Choroid plexus epithelial cell (primary cell): ENCODE results near the gene PDCD4.

Source experiments
- DNase-seq: peaks from one replicate; pipeline ENCODE4 v3.0.0-alpha.2; 2010; ENCODE audit warnings: low read depth
- H3K4me3 ChIP-seq: 2 replicates; pipeline ENCODE4 v1.5.1; 2011; ENCODE audit warnings: low read depth, mild to moderate bottlenecking, control low read depth, low read length, moderate library complexity
- TF ChIP-seq, protein P1 (sequence below): conservative IDR thresholded peaks from 2 replicates; pipeline ENCODE4 v1.5.1; 2011; ENCODE audit warnings: low read depth, mild to moderate bottlenecking, control low read depth, inconsistent platforms, low read length, moderate library complexity

Gene PDCD4

DNA sequence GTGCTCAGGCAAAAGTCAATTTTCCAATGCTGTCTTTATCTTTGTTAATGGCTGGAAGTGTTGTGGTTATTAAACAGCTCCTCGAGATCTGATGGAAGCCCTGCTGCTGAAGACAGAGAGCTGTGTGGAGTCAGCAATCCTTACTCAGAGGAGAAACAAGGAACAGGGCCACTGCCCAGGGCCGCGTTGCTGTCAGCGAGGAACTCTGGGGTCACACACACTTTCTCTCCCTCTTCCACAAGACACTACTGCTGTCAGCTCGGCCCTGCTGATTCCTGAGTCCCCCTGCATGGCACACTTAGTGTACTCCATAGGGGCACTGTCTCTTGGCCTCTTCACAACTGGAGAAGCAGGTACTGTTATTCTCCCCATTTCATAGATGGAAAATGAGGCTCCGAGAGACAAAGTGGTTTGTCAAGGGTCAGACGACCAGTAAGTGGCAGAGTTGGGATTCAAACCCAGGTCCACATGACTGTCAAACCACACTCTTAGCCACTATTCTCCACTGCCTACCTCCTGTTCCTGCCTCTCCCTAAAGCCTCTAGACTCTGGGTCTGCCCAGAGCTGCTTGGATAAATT is 29.3 kb upstream of the PDCD4 start:
- DNase-seq = no peak
- no peak overlapping the region for H3K4me3 ChIP-seq

DNA sequence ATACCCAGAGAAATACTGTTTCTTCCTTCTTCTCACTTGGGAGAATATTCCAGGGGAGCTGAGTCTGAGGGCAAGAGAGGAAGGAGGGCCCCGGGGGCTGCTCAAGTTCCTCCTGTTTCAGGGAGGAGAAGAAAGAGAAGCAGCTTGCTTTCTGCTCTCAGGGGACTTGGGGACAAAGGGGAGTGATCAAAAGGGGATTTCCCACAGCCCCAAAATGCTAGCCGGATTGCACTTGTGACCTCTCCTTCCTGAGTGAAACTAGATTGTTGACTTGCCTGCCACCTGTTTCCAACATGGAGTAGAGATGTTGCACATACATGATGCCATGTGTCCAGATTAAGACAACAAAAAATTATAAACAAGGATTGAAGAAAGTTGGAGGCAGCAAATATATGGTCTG is 28.7 kb upstream of the PDCD4 start:
- no peak for DNase-seq
- H3K4me3 ChIP-seq = no peak overlapping the region
- TF ChIP-seq, protein P1, sequence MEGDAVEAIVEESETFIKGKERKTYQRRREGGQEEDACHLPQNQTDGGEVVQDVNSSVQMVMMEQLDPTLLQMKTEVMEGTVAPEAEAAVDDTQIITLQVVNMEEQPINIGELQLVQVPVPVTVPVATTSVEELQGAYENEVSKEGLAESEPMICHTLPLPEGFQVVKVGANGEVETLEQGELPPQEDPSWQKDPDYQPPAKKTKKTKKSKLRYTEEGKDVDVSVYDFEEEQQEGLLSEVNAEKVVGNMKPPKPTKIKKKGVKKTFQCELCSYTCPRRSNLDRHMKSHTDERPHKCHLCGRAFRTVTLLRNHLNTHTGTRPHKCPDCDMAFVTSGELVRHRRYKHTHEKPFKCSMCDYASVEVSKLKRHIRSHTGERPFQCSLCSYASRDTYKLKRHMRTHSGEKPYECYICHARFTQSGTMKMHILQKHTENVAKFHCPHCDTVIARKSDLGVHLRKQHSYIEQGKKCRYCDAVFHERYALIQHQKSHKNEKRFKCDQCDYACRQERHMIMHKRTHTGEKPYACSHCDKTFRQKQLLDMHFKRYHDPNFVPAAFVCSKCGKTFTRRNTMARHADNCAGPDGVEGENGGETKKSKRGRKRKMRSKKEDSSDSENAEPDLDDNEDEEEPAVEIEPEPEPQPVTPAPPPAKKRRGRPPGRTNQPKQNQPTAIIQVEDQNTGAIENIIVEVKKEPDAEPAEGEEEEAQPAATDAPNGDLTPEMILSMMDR = no peak

More for the DNA sequence above, 29.3 kb upstream of the PDCD4 start:
- TF ChIP-seq, protein P1 = no peak

DNA sequence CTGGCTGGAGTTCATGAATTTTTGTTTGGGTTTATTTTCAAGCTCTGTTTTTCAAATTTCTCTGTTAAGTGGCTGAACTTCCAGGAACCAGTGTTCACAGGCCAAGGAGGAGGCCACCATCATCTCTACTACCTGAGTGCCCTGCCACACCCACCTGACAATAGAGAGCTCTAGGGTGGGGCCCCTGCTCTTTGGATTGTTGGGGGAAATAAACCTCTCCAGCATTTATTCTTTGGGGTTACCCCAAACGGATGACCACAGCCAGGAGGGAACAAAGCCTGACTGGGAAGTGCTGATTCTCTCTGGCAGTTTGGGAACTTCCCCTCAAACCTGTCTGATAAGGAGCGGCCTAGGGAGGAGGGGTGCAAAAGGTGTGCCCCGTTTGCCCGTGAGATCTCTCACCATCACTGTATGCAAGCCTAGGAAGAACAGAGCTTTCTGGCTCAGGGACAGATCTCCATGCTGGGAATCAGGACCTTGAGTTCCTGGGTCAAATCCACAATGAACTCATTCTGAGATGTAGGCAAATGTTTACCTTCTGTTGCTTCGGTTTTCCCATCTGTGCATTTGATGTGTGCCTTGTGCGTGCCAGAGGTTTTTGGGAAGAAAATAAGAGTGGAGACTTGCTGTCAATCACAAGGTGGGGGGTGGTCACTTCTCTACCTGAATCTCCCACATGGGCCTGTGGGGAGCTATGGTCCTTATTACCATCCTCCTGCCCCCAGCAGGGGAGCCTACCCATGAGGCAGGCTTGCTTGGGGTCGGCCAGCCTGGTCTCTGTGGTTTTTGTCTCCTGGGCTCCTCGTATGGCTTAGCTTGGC is 27.7 kb upstream of the PDCD4 start:
- TF ChIP-seq, protein P1 = no peak

DNA sequence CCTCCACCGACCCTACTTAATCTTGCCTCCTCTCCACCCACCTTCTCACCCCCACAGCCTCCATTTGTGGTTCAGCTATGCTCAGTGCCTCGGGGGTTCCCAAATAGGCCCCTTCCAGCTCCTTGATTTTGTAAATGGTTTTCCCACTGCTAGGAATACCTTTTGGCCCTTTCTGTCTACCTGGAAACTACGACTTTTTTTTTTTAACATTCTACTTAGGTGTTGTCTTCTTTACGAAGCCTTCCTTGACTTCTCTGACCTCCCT is 27.2 kb upstream of the PDCD4 start:
- DNase-seq = no peak
- no peak overlapping the region for H3K4me3 ChIP-seq
- TF ChIP-seq, protein P1 = no peak

More for the DNA sequence above, 27.7 kb upstream of the PDCD4 start:
- no peak for DNase-seq
- no peak overlapping the region for H3K4me3 ChIP-seq

DNA sequence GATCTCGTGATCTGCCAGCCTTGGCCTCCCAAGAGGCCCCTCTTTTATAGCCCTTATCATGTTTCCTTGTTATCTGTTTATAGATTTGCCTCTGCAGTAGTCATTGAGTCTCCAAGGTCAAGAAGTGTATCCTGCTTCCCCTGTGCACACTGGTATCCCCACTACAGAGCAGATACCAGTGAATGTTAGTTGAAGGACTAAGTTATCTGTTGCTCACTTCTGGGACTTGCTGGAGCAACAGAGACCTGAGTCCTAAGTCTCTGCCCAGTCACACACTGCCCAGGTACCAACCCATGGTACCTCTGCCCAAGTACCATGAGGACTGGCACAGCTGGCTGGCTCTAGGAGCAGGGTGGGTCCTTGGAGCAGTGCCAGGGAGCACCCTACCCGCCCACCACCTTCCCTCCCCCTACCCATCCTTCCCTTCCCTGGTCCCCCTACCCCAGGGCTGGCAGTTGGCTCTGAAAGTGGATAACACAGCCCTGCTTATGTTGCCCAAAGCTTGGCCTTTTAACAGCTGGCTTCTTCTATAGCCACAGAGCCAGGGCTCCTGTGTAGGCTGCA is 26.5 kb upstream of the PDCD4 start:
- TF ChIP-seq, protein P1 = no peak
- H3K4me3 ChIP-seq = no peak overlapping the region
- DNase-seq = no peak

DNA sequence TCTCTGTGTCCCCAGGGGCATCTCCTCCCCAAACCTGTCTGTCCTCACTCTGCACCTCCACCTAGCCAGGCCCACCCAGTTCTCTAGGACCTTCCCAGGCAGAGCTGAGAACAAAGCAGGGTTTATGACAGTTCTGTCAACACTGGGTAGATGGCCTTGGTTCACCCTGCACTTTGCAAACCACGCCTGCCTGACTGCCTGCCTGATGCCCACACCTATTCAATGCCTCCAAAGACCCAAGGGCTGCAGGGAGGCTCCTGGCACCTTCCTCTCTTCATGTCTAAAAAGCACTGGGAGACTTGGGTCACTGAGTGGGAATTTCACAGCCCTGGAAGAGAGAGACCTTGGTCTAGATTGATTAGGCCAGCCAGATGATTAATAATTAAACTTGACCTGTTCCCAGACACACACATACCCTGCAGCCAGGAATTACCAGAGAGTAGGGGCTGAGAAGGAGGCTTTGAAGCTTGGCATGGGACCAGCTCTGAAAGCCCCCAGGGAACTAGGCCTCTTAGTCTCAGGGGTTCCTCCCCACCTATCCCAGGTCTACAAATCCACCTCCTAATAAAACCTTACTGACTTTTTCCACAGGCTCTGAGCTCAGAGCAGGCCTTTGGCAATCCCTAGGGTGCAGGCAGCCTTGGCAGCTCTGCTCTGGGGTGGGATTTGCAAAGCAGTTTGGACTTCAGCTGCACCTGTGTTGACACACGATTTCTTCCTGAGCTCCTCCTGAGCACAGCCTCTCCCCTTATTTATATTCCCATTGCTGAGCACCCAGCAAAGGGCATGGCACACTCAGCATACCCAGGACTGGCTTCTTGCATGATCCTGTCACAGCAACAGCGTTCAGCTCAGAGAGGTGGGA is 25.7 kb upstream of the PDCD4 start:
- DNase-seq = no peak
- TF ChIP-seq, protein P1 = no peak
- no peak overlapping the region for H3K4me3 ChIP-seq
